H1 (cell line): ENCODE measurements around the gene DRD2. TPM values are rescaled to one million over a fixed set of nuclear protein-coding genes. Genes with fewer than 3 reads are reported as not detected.

Experiments
- CTCF ChIA-PET: fragments of 300-600 bp; sonication (Branson Sonifier 250); formaldehyde crosslinking; loops from one replicate; lab custom pipeline; 2021; ENCODE audit not compliant: partially characterized antibody; lab: Charles Lee
- POLR2A ChIA-PET: fragments of 300-600 bp; sonication (Branson Sonifier 250); formaldehyde crosslinking; loops from one replicate; lab custom pipeline; 2021; ENCODE audit warnings: inconsistent platforms; ENCODE audit not compliant: partially characterized antibody; lab: Charles Lee
- DNase-seq, 2 experiments: peaks; one replicate each; pipeline versions ENCODE4 v3.0.0 to v3.0.0-alpha.2; 2010 to 2022; ENCODE audit warnings: low spot score in 2 of 2, low read depth in 1 of 2, mixed read lengths in 1 of 2
- FAIRE-seq: peaks from 2 replicates; lab custom pipeline; 2011; peaks lifted over from hg19 to GRCh38; lab: Jason Lieb, UNC
- H2AFZ ChIP-seq: 2 replicates; pipeline ENCODE4 v1.8.1; 2012; ENCODE audit warnings: low read length, inconsistent platforms
- H2AK5ac ChIP-seq: 2 replicates; pipeline ENCODE4 v1.6.1; 2013; ENCODE audit warnings: low read depth, low read length
- H2BK120ac ChIP-seq: replicated peaks from 2 replicates; pipeline ENCODE3; 2013; ENCODE audit warnings: low read depth, low read length, inconsistent platforms
- H2BK12ac ChIP-seq: 2 replicates; pipeline ENCODE4 v1.6.1; 2013; ENCODE audit warnings: low read depth, low read length
- H2BK15ac ChIP-seq: 2 replicates; pipeline ENCODE4 v1.6.1; 2013; ENCODE audit warnings: low read length
- H2BK20ac ChIP-seq: 2 replicates; pipeline ENCODE4 v1.6.1; 2013; ENCODE audit warnings: low read length
- H2BK5ac ChIP-seq: 2 replicates; pipeline ENCODE4 v1.6.1; 2013; ENCODE audit warnings: low read depth, low read length
- H3K14ac ChIP-seq: 2 replicates; pipeline ENCODE4 v1.6.1; 2013; ENCODE audit warnings: inconsistent platforms; ENCODE audit not compliant: insufficient read length
- H3K18ac ChIP-seq: 2 replicates; pipeline ENCODE4 v1.6.1; 2013; ENCODE audit warnings: low read length; ENCODE audit errors: extremely low read depth
- H3K23ac ChIP-seq: 2 replicates; pipeline ENCODE4 v1.6.1; 2013; ENCODE audit warnings: inconsistent platforms; ENCODE audit not compliant: insufficient read length
- H3K23me2 ChIP-seq: 2 replicates; pipeline ENCODE4 v1.6.1; 2013; ENCODE audit warnings: low read depth, low read length
- H3K27ac ChIP-seq: 2 replicates; pipeline ENCODE4 v1.6.1; 2011; ENCODE audit warnings: low read depth, low read length, inconsistent platforms
- H3K27me3 ChIP-seq, 4 experiments: replicated peaks in 1 of 4; 1 replicate in 1 of 4; 2 replicates in 3 of 4; pipeline versions ENCODE4 v1.6.1 to v1.8.1; 2011 to 2013; ENCODE audit warnings: low read length in 3 of 4, mild to moderate bottlenecking in 3 of 4, inconsistent platforms in 2 of 4, mixed read lengths in 2 of 4, moderate library complexity in 1 of 4; ENCODE audit not compliant: control insufficient read depth in 3 of 4, insufficient read depth in 3 of 4; ENCODE audit errors: extremely low read depth in 1 of 4
- H3K36me3 ChIP-seq, 4 experiments: 2 replicates each; pipeline versions ENCODE4 v1.6.1 to v1.8.1; 2011 to 2013; ENCODE audit warnings: mild to moderate bottlenecking in 4 of 4, low read length in 3 of 4, moderate library complexity in 2 of 4, control low read depth in 1 of 4, inconsistent platforms in 1 of 4; ENCODE audit not compliant: insufficient read depth in 4 of 4, control insufficient read depth in 2 of 4
- H3K4ac ChIP-seq: replicated peaks from 2 replicates; pipeline ENCODE3; 2013; ENCODE audit warnings: low read length, low read depth, mixed read lengths, inconsistent platforms; ENCODE audit not compliant: insufficient read length
- H3K4me1 ChIP-seq, 4 experiments: replicated peaks in 1 of 4; 1 replicate in 1 of 4; 2 replicates in 3 of 4; pipeline versions ENCODE4 v1.6.1 to v1.8.1; 2011 to 2013; ENCODE audit warnings: low read length in 3 of 4, inconsistent platforms in 2 of 4, mixed read lengths in 1 of 4; ENCODE audit not compliant: insufficient read depth in 4 of 4, control insufficient read depth in 3 of 4
- H3K4me2 ChIP-seq, 2 experiments: 2 replicates each; pipeline versions ENCODE4 v1.6.1 to v1.8.1; 2011 to 2013; ENCODE audit warnings: low read depth in 2 of 2, low read length in 2 of 2, control low read depth in 1 of 2, inconsistent platforms in 1 of 2, mild to moderate bottlenecking in 1 of 2; ENCODE audit not compliant: insufficient read depth in 1 of 2
- H3K4me3 ChIP-seq, 4 experiments: fragments of 200-600, 300-600 bp in 1 of 4; sonication (generic), shearing (Covaris generic), sonication (Bioruptor Twin) in 1 of 4; 2 replicates each; pipeline versions ENCODE4 v1.5.1 to v1.8.1; 2011 to 2016; ENCODE audit warnings: low read length in 4 of 4, low read depth in 3 of 4, control low read depth in 2 of 4, inconsistent platforms in 2 of 4, mild to moderate bottlenecking in 2 of 4, mixed read lengths in 1 of 4, moderate library complexity in 1 of 4; ENCODE audit not compliant: insufficient read depth in 2 of 4; ENCODE audit errors: extremely low read depth in 1 of 4
- H3K56ac ChIP-seq: replicated peaks from 2 replicates; pipeline ENCODE3; 2013; ENCODE audit warnings: low read depth, mild to moderate bottlenecking, mixed read lengths, low read length, inconsistent platforms; ENCODE audit not compliant: insufficient read length
- H3K79me1 ChIP-seq: 2 replicates; pipeline ENCODE4 v1.6.1; 2013; ENCODE audit warnings: low read depth, low read length, control low read depth
- H3K79me2 ChIP-seq, 2 experiments: 2 replicates each; pipeline versions ENCODE4 v1.6.1 to v1.8.1; 2012 to 2013; ENCODE audit warnings: low read length in 2 of 2, mild to moderate bottlenecking in 2 of 2, inconsistent platforms in 1 of 2; ENCODE audit not compliant: insufficient read depth in 2 of 2, control insufficient read depth in 1 of 2
- H3K9ac ChIP-seq, 4 experiments: replicated peaks in 1 of 4; 1 replicate in 1 of 4; 2 replicates in 3 of 4; pipeline versions ENCODE4 v1.6.1 to v1.8.1; 2011 to 2013; ENCODE audit warnings: low read depth in 3 of 4, low read length in 3 of 4, control low read depth in 2 of 4, mild to moderate bottlenecking in 2 of 4, moderate library complexity in 2 of 4, inconsistent platforms in 1 of 4; ENCODE audit errors: extremely low read depth in 1 of 4
- H3K9me3 ChIP-seq, 2 experiments: 2 replicates each; pipeline versions ENCODE4 v1.6.1 to v1.8.1; 2012 to 2013; ENCODE audit warnings: mild to moderate bottlenecking in 2 of 2, moderate library complexity in 2 of 2, control low read depth in 1 of 2, inconsistent platforms in 1 of 2, low read depth in 1 of 2, low read length in 1 of 2, mixed read lengths in 1 of 2; ENCODE audit not compliant: insufficient read depth in 2 of 2
- H4K20me1 ChIP-seq, 2 experiments: replicated peaks in 1 of 2; 2 replicates each; pipeline versions ENCODE3 to v1.8.1; 2011 to 2013; ENCODE audit warnings: inconsistent platforms in 2 of 2, low read length in 2 of 2, mild to moderate bottlenecking in 1 of 2; ENCODE audit not compliant: insufficient read depth in 2 of 2, control insufficient read depth in 1 of 2
- H4K5ac ChIP-seq: 2 replicates; pipeline ENCODE4 v1.6.1; 2013; ENCODE audit warnings: low read length, low read depth, mixed read lengths, inconsistent platforms; ENCODE audit not compliant: insufficient read length
- H4K8ac ChIP-seq: 2 replicates; pipeline ENCODE4 v1.8.0; 2013; ENCODE audit warnings: mild to moderate bottlenecking, moderate library complexity, low read length, inconsistent platforms; ENCODE audit not compliant: insufficient read depth; ENCODE audit errors: extremely low read depth
- H4K91ac ChIP-seq: replicated peaks from 2 replicates; pipeline ENCODE3; 2013; ENCODE audit warnings: low read length, mixed read lengths, inconsistent platforms; ENCODE audit not compliant: insufficient read length
- ASH2L ChIP-seq: fragments of 200-600, 300-600 bp; sonication (generic); IDR thresholded peaks from one replicate; pipeline ENCODE4 v1.7.1; 2017; ENCODE audit warnings: low read length
- CBX5 ChIP-seq: fragments of 300-800, 300-1000 bp; sonication (generic); IDR thresholded peaks from 2 replicates; pipeline ENCODE4 v1.7.1; 2016; ENCODE audit warnings: antibody characterized with exemption, low read length, low read depth
- CTBP2 ChIP-seq: IDR thresholded peaks from 2 replicates; pipeline ENCODE4 v1.7.0; 2011; ENCODE audit warnings: borderline replicate concordance, mild to moderate bottlenecking, moderate library complexity, mixed read lengths, low read length; ENCODE audit not compliant: insufficient read depth, insufficient read length
- FOSL1 ChIP-seq: IDR thresholded peaks from 2 replicates; pipeline ENCODE4 v1.6.1; 2011; ENCODE audit warnings: mild to moderate bottlenecking, low read depth, low read length, moderate library complexity; ENCODE audit not compliant: insufficient read depth
- RAD21 ChIP-seq, 2 experiments: IDR thresholded peaks in 1 of 2; conservative IDR thresholded peaks in 1 of 2; 2 replicates each; pipeline ENCODE4 v1.6.1; 2011; ENCODE audit warnings: low read depth in 2 of 2, low read length in 2 of 2, improper control_type of control experiment in 1 of 2, inconsistent platforms in 1 of 2, mild to moderate bottlenecking in 1 of 2, moderate library complexity in 1 of 2
- RBBP5 ChIP-seq: IDR thresholded peaks from 2 replicates; pipeline ENCODE4 v1.7.1; 2012; ENCODE audit warnings: low read depth, mild to moderate bottlenecking, inconsistent platforms, low read length, moderate library complexity, borderline replicate concordance
- RNF2 ChIP-seq: fragments of 200-900, 300-1000 bp; sonication (generic); IDR thresholded peaks from 2 replicates; pipeline ENCODE4 v1.7.1; 2016; ENCODE audit warnings: borderline replicate concordance, low read depth, mild to moderate bottlenecking, antibody characterized with exemption, low read length; ENCODE audit not compliant: poor library complexity, severe bottlenecking; ENCODE audit errors: missing control alignments
- WGBS, 2 experiments: shearing (Covaris generic) in 1 of 2; methylation state at CpG; one replicate each; pipeline versions ENCODE4 v1.1.6 to v1.1.7; 2013 to 2015; ENCODE audit warnings: low lambda C conversion rate in 2 of 2, mixed read lengths in 2 of 2, inconsistent platforms in 1 of 2, low coverage in 1 of 2, missing lambda C conversion rate in 1 of 2; ENCODE audit not compliant: insufficient replicate concordance in 2 of 2, insufficient coverage in 1 of 2, insufficient read length in 1 of 2; ENCODE audit errors: extremely low coverage in 1 of 2, missing lambda C conversion rate in 1 of 2; 5-methylcytosine and 5-hydroxymethylcytosine counted together
- polyA plus RNA-seq, 7 experiments: library from polyadenylated mRNA; depleted of rRNA in 3 of 7; stranded (reverse) in 5 of 7; unstranded in 2 of 7; fragments of >200 nt in 5 of 7; fragments of 200-250 nt in 2 of 7; gene quantifications; 1 replicate in 5 of 7; 2 replicates in 1 of 7; 4 replicates in 1 of 7; pipeline versions ENCODE4 v1.2.1 to v1.2.3, GENCODE V29; 2011 to 2013; ENCODE audit warnings: missing spikeins in 2 of 7, mixed read lengths in 2 of 7
- total RNA-seq: library from RNA; stranded (reverse); fragmentation: NEBNext Ultra II Directional; extraction: Animal tissue kit (Norgen Biotek cat#: 25700); gene quantifications from 2 replicates; pipeline ENCODE4 v1.2.1, GENCODE V29; 2021

The DRD2 gene
- total and polyA plus RNA-seq, 2 of the 8 experiments (the other 6 are each of a cell fraction or from before 2014, with no cell fraction given) = 0.26 to 0.41 TPM

DNA sequence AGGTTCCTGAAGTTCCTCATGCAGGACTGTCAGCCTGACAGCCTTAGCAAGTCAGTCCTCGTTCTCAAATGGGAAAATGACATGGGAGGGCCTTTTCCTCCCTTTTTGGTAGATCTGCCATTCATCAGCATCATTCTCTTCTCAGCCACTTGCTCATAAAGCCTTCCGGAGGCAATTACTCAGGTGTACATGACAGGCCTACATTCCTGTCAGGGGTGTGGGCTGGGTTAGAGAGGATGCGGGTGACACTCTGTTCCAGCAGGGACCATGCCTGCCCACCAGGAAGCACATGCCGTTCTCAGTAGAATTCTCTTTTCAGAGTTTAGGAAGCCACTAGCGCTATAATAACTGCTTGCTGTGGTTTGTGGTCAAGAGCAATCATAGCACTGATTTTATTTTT lies 111.8 kb downstream of the DRD2 start:
- Histone ChIP-seq H2BK20ac (no peak overlapping the region), H2AK5ac (no peak overlapping the region), H2AFZ (no peak overlapping the region), H3K79me2 (no peaks in the 10 kb centered on the region), H2BK5ac (no peak overlapping the region), H3K4me2 (no peak overlapping the region), H4K20me1 (peaks cover 0 to 1% of the 10 kb centered on the region in 2 experiments), H3K27me3 (no peaks in the 10 kb centered on the region), H2BK120ac (no peak overlapping the region), H2BK15ac (no peak overlapping the region), H3K9ac (no peak overlapping the region), H3K23me2 (no peaks in the 10 kb centered on the region), H4K5ac (no peak overlapping the region), H3K18ac (no peak overlapping the region), H3K14ac (no peak overlapping the region), H3K79me1 (no peaks in the 10 kb centered on the region), H2BK12ac (no peak overlapping the region), H3K36me3 (0 out of 8 replicates have a peak, but pooled peaks cover 0 to 3% (median 0%) of the 10 kb centered on the region in 4 experiments), H3K4me1 (peaks cover 0 to 3% (median 0%) of the 10 kb centered on the region in 4 experiments; a peak in 1 of 7 replicates), H3K4me3 (no peak overlapping the region), H4K91ac (no peak overlapping the region), H3K9me3 (no peaks in the 10 kb centered on the region), H4K8ac (no peak overlapping the region), H3K4ac (no peak overlapping the region), H3K56ac (no peak overlapping the region), H3K23ac (no peak overlapping the region), H3K27ac (no peak overlapping the region)
- no peak for FAIRE-seq
- ChIA-PET CTCF (interaction anchor here (1.1 kb wide), 1 partner anchor 35 kb away, joined by 4 read pairs; no protein-coding TSS in a partner anchor), POLR2A (no interaction called here)
- no peak for DNase-seq
- no peak for TF ChIP-seq FOSL1
- no peak for TF ChIP-seq CTBP2
- TF ChIP-seq RNF2 = no peak
- no peak for TF ChIP-seq ASH2L
- no peak for TF ChIP-seq CBX5
- no peak for TF ChIP-seq RAD21 (IDR thresholded peaks at IDR 0.05 in 1 of 2, conservative IDR thresholded peaks at IDR 0.05 in 1 of 2; ENCODE audit: low read depth in 2 of 2, low read length in 2 of 2)
- no peak for TF ChIP-seq RBBP5
- WGBS, 2 experiments = 75% methylated on average over 5 of the region's 5 CpGs; no CpG with 5 or more reads in 1 of the 2 experiments
